ENCODE measurements around the gene TACC2. TPM values are rescaled to one million over a fixed set of nuclear protein-coding genes. Genes with fewer than 3 reads are reported as not detected.

TACC2 gene
- total RNA-seq, 2 donors from 2014 or later, result 247 to 286 TPM

- no peak for DNase-seq (ENCODE audit: low spot score)
- TF ChIP-seq, protein P1, sequence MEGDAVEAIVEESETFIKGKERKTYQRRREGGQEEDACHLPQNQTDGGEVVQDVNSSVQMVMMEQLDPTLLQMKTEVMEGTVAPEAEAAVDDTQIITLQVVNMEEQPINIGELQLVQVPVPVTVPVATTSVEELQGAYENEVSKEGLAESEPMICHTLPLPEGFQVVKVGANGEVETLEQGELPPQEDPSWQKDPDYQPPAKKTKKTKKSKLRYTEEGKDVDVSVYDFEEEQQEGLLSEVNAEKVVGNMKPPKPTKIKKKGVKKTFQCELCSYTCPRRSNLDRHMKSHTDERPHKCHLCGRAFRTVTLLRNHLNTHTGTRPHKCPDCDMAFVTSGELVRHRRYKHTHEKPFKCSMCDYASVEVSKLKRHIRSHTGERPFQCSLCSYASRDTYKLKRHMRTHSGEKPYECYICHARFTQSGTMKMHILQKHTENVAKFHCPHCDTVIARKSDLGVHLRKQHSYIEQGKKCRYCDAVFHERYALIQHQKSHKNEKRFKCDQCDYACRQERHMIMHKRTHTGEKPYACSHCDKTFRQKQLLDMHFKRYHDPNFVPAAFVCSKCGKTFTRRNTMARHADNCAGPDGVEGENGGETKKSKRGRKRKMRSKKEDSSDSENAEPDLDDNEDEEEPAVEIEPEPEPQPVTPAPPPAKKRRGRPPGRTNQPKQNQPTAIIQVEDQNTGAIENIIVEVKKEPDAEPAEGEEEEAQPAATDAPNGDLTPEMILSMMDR (IDR thresholded peaks at IDR 0.05), result peak; percentile 43 to 84
- Histone ChIP-seq H3K27me3 (no peaks in the 10 kb centered on the region), H3K9me3 (no peaks in the 10 kb centered on the region), H3K4me1 (peaks cover 0 to 32% of the 10 kb centered on the region in 2 donors), H3K36me3 (peaks cover 5% of the 10 kb centered on the region), H3K27ac (peak overlapping the region; percentile 33 to 74), H3K4me3 (no peak overlapping the region)
Measured at GRCh38 chr10:122054048-122055025, 65.4 kb downstream of the TACC2 start.

- DNase-seq (ENCODE audit: low spot score), result no peak
- Histone ChIP-seq H3K9me3 (no peaks in the 10 kb centered on the region), H3K36me3 (peaks cover 5% of the 10 kb centered on the region), H3K4me1 (peaks cover 0 to 32% of the 10 kb centered on the region in 2 donors), H3K27me3 (no peaks in the 10 kb centered on the region), H3K27ac (peak overlapping the region in 1 of 2 donors; percentile 74), H3K4me3 (no peak overlapping the region)
- TF ChIP-seq, protein P1 (IDR thresholded peaks at IDR 0.05), result no peak
Measured at GRCh38 chr10:122055252-122055651, 66.3 kb downstream of the TACC2 start.

DNA sequence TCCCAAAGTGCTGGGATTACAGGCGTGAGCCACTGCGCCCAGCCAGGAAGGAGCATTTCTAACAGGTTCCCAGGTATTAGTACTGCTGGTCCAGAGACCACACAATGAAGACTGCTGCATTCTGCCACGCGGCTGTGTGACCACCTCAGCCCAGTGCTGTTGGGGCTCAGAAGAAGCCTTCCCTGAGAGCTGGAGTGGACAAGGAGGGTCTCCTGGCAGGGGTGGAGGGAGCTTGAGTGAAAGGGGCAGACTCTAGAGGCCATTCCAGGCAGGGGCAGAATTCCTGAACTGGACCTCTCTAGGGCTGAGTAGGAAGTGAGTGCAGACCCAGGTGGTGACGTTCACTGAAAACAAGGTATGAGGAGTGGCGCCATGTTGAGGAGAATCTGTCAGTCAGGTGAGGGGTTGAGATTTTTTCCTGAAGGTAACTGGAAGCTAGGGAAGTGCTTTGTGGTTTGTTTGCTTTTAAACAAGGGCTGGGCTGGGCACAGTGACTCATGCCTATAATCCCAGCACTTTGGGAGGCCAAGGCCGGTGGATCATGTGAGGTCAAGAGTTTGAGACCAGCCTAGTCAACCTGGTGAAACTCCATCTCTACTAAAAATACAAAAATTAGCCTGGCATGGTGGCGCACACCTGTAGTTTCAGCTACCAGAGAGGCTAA is 67.6 kb downstream of the TACC2 start:
- TF ChIP-seq, protein P1 (IDR thresholded peaks at IDR 0.05), result no peak
- peak overlapping the region; percentile 1 to 51 for H3K27ac ChIP-seq

GRCh38 chr10:122057841-122058413 is 69.0 kb downstream of the TACC2 start:
- Histone ChIP-seq H3K4me1 (peaks cover 4 to 30% of the 10 kb centered on the region in 2 donors), H3K27ac (no peak overlapping the region), H3K27me3 (no peaks in the 10 kb centered on the region), H3K4me3 (no peak overlapping the region), H3K36me3 (no peaks in the 10 kb centered on the region), H3K9me3 (no peaks in the 10 kb centered on the region)
- TF ChIP-seq, protein P1 (IDR thresholded peaks at IDR 0.05), result no peak
- DNase-seq (ENCODE audit: low spot score), result no peak

More for the DNA sequence above, 67.6 kb downstream of the TACC2 start:
- Histone ChIP-seq H3K27me3 (no peaks in the 10 kb centered on the region), H3K9me3 (no peaks in the 10 kb centered on the region), H3K4me3 (no peak overlapping the region), H3K36me3 (no peaks in the 10 kb centered on the region), H3K4me1 (peaks cover 0 to 22% of the 10 kb centered on the region in 2 donors)
- no peak for DNase-seq (ENCODE audit: low spot score)

GRCh38 chr10:122060250-122060649 is 71.3 kb downstream of the TACC2 start:
- Histone ChIP-seq H3K4me1 (peaks cover 4 to 24% of the 10 kb centered on the region in 2 donors), H3K4me3 (no peak overlapping the region), H3K27me3 (no peaks in the 10 kb centered on the region), H3K27ac (peak overlapping the region in 1 of 2 donors; percentile 39), H3K9me3 (no peaks in the 10 kb centered on the region), H3K36me3 (no peaks in the 10 kb centered on the region)
- TF ChIP-seq, protein P1 (IDR thresholded peaks at IDR 0.05), result no peak
- DNase-seq (ENCODE audit: low spot score), result no peak
